HS-27A (cell line): ENCODE data around the gene ZNF664.

Experiments used
- DNase-seq: peaks from one replicate; pipeline ENCODE4 v3.0.0-alpha.2; 2012; ENCODE audit warnings: low read depth, missing footprints

The ZNF664 gene

GRCh38 chr12:123972457-123973401, at the start of gene ZNF664, which contains the start of gene CCDC92:
Gene ZNF664, plus strand, starts transcription at chr12:123973215. Its CDS starts 38,930 bp downstream, at chr12:124012145.
Gene CCDC92, minus strand, starts transcription at chr12:123972831. Its CDS starts 28,526 bp downstream, at chr12:123944305.
- DNase-seq = peak; percentile 35

GRCh38 chr12:123923927-123924326, 49.1 kb upstream of the ZNF664 start:
- no peak for DNase-seq

- no peak for DNase-seq
These were observed 48.5 kb upstream of the ZNF664 start for GRCh38 chr12:123924539-123924938.

- no peak for DNase-seq
These were observed 44.6 kb upstream of the ZNF664 start for GRCh38 chr12:123928274-123928865.

- DNase-seq = no peak
These were observed 44.1 kb upstream of the ZNF664 start for GRCh38 chr12:123928897-123929296.

GRCh38 chr12:123929946-123930583, 43.0 kb upstream of the ZNF664 start:
- no peak for DNase-seq

GRCh38 chr12:123931686-123932321, 41.2 kb upstream of the ZNF664 start:
- no peak for DNase-seq

GRCh38 chr12:123933214-123933613, 39.8 kb upstream of the ZNF664 start:
- no peak for DNase-seq

GRCh38 chr12:123934016-123934620, 38.9 kb upstream of the ZNF664 start:
- DNase-seq = no peak

GRCh38 chr12:123934829-123935228, 38.2 kb upstream of the ZNF664 start:
- DNase-seq = no peak

GRCh38 chr12:123935956-123936355, 37.1 kb upstream of the ZNF664 start:
- no peak for DNase-seq

- no peak for DNase-seq
These were observed 36.5 kb upstream of the ZNF664 start for GRCh38 chr12:123936471-123936870.

- no peak for DNase-seq
These were observed 35.9 kb upstream of the ZNF664 start for GRCh38 chr12:123936956-123937706.

GRCh38 chr12:123937707-123938591, 35.1 kb upstream of the ZNF664 start:
- DNase-seq = no peak

GRCh38 chr12:123938679-123939480, 34.1 kb upstream of the ZNF664 start:
- DNase-seq = no peak

- no peak for DNase-seq
These were observed 33.0 kb upstream of the ZNF664 start for GRCh38 chr12:123939716-123940626.

- DNase-seq = no peak
These were observed 32.4 kb upstream of the ZNF664 start for GRCh38 chr12:123940627-123940966.

GRCh38 chr12:123941000-123941399, 32.0 kb upstream of the ZNF664 start:
- no peak for DNase-seq
